NCI-H1105 treated with DMSO at 0.1 percent for 48 hours (cell line): Measurements from ENCODE around the gene ATAD1.
"Not testable (repeated sequence)": the region's sequence is repeated elsewhere in the genome, so short reads cannot be mapped to it uniquely, and the experiment has no call there.

Experiments
- DNase-seq: peaks from one replicate; lab custom pipeline; 2025; lab: John Stamatoyannopoulos, UW

ATAD1 gene

DNA sequence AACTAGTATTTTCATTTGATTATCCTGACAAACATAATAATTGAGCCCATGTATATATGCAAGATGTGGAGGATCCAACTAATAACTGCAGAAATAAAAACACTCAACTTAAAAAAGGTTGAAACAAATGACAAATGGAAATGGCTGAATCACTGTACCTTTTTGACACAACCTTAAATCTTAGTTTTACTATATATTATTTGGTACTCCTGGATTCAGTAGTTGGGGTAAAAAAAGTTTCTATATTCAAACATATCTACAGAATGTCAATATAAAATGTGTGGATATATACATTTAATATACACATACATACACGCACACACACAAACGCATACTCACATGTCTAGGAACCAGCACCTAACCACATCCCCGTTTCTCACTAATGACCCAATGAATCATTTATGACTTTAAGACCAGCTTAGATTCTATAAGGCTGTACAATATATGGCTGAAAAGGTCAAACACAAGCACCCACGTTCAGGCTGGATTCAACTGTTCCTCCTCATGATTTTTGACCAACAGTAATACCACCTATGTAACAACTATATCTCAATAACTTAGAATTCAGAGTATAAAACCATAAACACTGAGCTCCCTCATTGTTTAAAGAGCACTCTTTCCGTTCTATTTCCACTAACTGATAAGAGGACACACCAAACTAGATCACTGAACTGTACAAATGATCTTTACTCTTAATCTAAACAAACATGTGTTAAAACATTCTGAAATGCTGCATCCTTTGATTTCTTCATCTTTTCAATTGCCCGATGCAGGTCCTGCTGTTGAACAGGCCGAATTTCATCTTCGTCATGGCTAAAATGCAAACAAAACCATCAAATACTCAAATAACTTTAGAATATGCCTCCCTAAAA, 63.8 kb downstream of the ATAD1 start:
- DNase-seq, result no peak

DNA sequence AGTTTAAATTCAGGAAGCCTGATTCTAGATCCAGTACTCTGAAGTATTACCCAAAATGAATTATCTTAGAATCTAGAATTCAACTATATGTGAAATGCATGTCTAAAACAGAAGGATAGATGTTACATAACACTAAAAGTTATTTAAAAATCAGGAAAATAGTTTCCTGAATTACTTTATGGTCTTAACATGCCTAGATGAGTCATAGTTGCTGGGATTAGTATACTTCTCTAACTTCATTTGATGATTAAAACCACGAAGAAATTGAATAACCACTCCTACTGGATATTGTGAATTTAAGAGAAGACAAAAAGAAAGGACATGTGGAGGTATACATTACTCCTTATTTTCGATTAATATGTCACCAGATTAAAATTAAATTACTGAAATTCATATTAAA, 65.5 kb downstream of the ATAD1 start:
- DNase-seq, result no peak

DNA sequence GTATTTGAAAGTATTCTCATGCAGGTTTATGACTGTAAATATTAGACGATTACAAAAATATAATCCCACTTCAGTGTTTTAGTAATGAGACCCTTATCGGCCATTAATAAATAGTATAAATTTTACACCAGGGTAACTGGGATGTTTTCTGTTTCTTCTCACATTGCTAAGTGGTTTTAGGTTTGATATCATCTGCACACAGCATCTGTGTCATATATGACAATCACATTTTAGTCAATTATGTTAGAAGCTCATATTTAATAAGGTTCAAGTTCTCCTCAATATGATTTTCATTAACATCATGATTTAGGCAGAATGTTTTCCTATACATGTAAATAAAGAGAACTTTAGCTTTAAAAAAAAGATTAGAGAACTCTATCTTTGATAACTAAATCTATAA, 66.8 kb downstream of the ATAD1 start:
- DNase-seq, result no peak

DNA sequence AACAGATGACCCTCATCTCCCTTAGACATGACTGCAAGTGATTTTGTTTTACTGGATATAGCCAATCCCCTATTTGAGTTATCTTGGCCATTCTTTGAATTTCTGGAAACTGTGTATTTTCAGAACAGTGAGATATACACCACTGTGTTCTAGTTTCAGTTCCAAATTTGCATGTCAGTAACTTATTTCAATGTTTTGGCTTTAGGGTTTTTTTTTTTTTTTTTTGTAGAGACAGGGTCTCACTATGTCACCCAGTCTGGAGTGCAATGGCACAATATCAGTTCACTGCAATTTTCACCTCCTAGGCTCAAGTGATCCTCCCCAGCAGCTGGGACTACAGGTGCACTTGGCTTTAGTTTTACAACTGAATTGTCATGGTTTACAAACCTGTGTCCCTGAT, 67.2 kb downstream of the ATAD1 start:
- no peak for DNase-seq

DNA sequence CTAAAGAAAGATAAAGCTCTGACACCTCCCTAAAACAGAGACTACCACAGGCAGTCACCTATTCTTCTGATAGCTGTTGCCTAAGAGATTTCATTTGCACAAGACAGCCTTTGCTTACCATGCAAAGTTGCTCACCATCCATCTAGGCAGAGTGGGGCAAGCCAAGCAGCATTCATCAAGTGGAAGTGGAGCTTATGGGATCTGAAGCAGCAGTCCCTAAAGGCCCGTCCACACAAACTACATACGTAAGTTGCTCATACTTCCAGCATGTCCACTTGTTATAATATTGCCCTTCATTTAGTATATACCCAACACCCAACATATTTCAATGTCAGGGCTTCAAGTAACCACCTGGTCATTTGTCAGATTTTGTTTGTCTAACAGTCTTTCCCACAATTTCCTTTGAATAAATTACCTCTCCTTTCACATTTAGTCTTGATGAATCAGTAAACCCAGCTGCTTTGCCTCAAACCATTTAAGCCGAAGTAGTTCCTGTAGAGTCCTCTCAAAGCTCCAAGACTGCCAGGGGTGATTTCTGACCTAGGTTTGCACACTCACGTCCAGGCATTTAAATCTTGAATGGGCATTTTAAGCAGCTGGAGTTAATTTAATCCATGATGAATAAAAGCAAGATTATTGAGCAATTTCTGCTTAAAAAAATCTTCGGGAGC, 67.9 kb downstream of the ATAD1 start:
- no peak for DNase-seq

DNA sequence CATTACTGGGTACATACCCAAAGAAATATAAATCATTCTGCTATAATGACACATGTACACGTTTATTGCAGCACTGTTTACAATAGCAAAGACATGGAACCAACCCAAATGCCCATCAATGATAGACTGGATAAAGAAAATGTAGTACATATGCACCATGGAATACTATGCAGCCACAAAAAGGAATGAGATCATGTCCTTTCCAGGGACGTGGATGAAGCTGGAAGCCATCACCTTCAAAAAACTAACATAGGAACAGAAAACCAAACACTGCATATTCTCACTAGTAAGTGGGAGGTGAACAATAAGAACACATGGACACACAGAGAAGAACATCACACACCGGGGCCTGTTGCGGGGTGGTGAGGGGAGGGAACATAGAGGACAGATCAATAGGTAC, 69.8 kb downstream of the ATAD1 start:
- not testable (repeated sequence) for DNase-seq

DNA sequence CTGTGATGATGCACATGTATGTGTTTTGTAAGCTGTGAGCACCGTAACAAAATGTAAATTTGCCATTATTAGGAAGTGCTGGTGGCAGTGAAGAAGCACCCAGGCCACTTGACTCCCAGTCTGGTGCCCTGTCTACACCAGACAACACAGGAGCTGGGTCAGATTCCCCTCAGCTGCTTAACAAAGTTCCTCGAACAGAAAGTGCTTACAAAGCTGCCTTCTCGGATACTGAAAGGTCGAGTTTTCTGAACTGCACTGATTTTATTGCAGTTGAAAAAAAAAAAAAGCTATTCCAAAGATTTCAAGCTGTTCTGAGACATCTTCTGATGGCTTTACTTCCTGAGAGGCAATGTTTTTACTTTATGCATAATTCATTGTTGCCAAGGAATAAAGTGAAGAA, 71.1 kb downstream of the ATAD1 start:
- DNase-seq, result no peak

DNA sequence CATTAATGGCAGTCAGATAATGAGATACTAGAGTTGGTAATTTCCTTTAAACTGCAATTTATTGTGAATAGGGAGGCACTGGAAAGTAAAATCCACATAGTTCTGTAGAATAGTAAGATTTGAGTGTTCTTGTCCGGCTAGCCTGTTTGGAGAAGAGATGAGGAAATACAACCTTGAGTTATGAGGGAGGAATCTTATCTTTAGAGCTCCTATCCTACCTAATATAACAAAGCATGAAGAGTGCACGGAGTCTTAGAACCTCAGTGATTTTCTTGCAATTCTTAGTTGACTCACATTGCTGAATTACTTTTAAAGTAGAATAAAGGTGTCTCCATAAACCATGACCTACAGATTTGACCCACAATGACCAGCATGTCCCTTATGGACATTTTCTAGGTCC, 73.4 kb downstream of the ATAD1 start:
- no peak for DNase-seq

DNA sequence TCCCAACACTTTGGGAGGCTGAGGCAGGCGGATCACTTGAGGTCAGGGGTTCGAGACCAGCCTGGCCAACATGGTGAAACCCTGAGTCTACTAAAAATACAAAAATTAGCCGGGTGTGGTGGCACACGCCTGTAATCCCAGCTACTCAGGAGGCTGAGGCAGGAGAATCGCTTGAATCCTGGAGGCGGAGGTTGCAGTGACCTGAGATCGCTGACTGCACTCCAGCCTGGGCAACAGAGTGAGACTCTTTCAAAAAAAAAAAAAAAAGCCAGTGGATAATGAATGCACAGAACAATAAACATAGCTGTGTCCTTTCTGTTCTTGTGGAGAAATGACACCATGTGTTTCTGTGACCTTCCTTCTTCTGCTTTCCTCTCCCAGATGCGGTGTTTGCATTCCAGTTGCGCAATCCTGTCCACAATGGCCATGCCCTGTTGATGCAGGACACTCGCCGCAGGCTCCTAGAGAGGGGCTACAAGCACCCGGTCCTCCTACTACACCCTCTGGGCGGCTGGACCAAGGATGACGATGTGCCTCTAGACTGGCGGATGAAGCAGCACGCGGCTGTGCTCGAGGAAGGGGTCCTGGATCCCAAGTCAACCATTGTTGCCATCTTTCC, 74.9 kb downstream of the ATAD1 start:
- DNase-seq, result not testable (repeated sequence)

DNA sequence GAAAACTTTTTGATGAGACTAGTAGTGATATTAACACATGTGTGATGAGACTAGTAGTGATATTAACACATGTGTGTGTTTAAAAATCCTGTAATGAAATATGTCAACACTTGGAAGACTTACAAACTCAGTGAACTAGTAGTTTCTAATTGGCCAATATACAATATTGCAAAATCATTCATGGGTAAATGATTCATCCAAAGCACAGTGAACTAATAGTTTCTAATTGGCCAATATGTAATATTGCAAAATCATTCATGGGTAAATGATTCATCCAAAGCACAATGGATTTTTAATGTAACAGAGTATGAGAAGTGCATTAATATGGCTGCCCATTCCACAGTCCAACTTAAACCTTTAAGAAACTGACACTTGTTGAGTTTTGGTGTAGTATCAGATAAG, 77.8 kb downstream of the ATAD1 start:
- DNase-seq, result no peak

DNA sequence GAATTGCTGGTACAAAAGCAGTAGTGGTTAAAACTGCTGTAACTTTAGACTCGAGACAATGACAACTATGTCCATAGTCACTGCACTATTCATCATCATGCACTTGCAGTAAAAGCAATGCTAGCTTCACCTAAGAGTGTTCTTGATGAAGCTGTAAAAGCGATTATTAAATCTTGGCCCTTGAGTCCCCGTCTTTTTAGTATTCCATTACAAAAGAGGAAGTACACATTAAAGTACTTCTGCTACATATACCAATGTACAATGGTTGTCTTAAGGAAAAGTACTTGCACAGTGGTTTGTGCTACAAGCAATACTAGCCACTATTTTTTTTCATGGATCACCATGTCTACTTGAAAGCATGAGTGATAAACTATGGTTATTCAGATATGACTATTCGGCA, 78.3 kb downstream of the ATAD1 start:
- no peak for DNase-seq

DNA sequence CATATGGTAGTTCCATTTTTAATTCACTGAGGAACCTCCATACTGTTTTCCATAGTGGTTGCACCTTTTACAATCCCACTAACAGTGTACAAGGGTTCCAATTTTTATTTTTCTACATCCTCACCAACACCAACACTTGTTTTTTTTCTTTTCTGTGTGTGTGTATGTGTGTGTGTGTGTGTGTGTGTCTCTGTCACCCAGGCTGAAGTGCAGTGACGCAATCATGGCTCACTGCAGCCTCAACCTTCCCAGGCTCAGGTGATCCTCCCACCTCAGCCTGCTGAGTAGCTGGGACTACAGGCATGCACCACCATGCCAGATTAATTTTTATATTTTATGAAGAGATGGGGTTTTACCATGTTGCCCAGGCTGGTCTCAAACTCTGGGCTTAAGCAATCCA, 79.8 kb downstream of the ATAD1 start:
- not testable (repeated sequence) for DNase-seq

DNA sequence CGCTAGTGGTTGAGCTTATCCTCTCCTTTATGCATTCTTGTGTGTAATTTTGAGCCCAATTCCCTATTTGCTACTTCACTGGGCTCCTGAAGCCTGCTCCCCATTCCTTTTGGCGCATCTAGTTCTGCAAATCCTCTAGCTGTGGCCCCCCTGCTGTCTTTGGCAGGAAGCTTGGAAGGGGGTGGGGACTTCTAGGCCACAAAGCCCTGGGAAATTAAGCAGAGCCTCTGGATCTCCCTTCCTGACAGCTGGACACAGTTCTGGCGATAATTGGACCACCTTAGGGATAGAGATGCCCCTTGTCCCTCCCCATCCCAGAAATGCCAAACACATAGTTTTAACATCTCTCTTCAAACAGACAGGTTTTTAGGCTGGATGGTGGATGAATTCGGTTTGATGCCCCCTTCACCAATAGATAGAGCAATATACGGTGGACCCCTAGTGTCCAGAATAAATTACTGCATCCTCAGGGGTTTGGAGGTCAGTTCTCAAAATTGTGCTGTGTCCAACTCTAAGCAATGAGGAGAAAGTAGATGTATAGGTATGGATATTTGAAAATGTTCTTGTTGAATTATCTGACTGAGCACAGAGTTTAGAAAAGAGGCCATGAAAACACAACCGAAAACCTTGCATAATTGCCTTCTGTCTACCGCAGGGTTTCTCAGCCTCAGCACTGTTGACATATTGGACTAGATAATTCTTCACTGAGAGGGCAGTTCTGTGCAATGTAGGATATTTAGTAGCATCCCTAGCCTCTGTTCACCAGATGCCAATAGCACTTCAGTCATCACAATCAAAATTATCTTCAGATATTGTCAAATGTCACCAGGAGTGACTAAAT, 82.8 kb downstream of the ATAD1 start:
- DNase-seq, result peak; percentile 42

DNA sequence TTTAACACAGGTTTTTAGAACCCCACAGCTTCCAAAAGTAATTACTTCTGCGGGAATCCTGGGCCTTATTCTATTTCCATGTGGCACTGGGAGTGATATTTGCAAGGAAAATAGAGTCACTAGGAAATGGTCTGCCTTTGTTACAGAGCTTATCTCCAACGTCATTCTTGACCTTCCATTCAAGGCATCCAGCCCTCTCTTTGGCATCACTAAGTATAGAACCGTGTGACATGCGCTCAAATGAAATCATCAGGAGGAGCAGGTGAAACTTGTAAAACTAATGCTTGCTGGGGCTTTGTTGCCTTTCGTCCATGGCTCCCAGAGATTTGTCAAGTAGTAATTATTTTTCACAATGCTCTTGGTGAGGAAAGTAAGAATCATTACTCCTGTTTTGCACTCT, 84.9 kb downstream of the ATAD1 start:
- no peak for DNase-seq

DNA sequence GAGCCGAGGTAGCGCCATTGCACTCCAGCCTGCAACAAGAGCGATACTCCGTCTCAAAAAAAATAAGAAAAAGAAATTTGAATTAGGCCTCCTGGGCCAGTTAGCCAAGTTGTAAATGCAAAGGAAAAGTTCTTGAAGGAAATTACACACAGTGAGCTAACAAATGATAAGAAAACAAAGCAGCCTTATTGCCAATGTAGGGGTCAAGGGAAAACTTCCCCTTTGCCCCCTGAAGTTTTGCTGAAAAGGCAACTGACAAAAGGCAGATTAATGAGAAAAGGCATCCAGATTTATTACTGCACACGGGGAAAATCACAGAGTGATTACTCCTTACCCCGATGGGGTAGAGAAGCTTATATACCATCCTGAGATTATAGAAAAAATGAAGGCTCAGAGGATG, 88.1 kb downstream of the ATAD1 start:
- no peak for DNase-seq

DNA sequence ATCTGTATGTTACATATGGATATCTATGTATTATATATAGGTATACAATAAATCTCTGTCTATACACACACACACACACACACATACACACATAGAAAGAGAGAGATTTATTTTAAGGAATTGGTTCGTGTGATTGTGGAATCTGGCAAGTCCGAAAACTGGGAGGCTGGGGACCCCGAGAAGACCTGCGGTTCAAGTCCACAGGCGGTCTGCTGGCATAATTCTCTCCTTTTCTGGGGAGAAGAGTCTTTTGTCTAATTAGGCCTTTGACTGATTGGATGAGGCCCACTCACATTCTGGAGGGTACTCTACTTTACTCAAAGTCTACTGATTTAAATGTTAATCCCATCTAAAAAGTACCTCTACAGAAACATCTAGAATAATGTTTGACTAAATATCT, 93.2 kb downstream of the ATAD1 start:
- no peak for DNase-seq

DNA sequence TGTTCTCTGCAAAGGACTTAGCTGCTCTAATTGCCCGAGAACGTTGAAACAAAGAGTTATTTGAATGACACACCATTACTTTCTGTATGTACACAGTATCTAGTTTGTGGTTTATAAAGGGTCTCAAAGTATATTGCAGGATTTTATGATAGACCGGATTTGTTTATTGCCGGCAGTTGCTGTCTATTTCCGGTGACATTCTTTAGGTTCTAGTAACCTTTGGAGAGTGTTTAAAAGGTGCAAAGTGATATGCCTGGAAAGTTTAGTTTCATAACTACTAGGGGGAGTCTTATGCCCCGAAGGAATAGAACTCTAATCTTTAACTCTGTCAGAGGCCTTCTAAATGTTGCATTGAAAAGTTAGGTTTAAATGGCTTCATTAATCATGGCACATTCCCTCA, 94.5 kb downstream of the ATAD1 start:
- DNase-seq, result no peak

DNA sequence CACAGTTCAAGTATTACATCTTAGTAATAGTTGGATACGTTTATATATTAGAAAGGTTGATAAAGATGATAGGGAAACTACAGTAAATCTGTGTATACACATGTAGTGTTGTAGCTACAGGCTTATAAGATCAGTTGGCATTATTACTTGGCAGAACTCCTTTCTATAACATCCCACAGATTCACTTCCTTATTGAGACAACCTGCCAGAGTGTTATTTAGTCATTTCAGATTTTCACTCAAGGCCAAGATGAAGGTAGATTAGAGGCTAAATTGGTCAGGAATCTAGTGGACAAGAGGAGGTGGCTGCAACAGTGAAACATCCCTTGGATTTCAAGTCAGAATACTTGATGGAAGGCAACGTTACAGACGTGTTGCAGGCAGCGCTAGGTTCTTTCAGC, 95.3 kb downstream of the ATAD1 start:
- DNase-seq, result no peak

DNA sequence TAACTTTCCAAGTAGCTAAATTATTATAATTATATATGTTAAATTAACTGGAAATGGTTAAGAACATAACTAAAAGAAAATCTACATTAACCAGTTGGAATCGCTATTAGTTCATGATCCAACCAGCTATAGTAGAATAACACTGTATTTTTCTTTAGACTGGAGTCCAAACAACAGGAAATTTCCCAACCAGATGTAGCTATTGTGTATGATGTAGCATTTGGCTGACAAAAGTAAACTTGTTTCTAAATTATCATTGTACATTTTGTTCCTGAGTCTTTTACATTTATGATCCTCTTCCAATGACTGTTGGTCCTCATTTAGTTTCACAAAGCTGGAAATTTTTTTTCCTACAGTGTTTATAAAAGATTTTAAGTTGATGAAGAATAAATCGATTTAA, 96.2 kb downstream of the ATAD1 start:
- DNase-seq, result no peak

DNA sequence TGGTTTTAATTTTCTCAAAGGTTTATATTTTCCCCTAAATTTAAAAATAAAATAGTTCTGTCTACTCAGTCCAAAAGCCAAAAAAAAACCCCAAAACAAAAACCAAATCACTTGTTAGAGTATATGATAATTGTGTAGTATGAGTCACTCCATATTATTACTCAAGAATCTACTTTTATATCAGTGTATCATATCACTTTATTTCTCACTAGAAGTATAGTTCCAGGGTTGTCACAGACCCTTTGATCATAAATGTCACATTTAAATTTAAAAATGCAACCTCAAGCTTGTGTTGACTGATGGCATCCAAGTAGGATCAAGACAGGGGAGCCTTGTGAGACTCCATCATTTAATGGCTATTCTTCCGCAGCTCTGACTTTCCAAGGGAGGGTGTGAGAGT, 97.4 kb downstream of the ATAD1 start:
- no peak for DNase-seq

DNA sequence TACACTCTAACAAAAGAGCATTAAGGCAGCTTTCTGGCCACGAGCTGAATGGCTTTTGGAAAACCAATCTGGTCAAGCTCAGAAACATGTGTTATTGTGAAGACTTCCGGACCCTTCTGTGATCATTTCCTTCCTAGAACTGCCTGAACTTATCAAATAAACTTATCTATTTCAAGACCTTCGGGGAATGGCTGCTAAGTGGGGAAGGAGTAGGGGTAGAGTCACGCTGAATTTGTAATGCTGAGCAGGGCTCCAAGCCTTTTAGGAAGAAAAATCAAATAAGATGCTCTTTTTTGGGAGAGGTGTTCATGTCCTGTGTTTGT, 101.7 kb downstream of the ATAD1 start:
- no peak for DNase-seq

DNA sequence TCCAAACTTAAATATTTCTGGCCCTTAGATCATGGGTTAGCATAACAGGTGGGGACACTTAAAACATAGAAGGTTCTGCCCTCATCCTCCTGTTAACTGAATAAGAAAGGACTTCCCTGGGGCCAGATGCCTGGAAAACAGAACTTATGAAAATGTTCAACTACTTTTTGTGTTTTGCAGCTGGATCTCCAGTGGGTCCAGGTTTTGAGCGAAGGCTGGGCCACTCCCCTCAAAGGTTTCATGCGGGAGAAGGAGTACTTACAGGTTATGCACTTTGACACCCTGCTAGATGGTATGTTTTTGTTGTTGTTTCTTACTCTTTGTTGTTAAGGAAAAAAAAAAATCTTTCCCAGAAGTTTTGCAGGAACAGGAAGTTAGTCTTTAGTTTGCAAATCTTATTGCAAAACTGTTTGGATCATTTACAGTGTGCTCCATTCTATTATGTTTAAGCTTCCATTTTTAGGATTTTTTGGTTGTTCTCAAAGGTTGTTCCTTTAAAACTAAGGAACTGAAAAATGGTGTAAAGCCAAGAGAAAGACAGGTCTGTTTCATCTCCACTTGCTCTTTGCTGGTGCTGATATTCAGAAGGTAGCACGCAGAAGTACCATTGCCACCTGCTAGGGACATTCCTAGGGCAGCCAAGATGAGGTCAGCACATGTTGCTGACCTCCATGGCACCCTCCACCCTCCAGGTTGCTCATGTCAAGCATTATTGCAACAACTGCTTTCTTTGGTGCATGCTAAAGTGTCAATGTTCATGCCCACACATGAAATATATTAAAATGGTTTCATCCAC, 102.3 kb downstream of the ATAD1 start:
- no peak for DNase-seq
